IMR-90 (cell line): ENCODE results near the gene MEP1B. TPM values are rescaled to one million over a fixed set of nuclear protein-coding genes. Genes with fewer than 3 reads are reported as not detected.

Experiments used
- ATAC-seq: fragments of 200-7000 bp; cut with Tn5 transposase; 2 replicates; pipeline ENCODE4 v1.9.1; 2020; ENCODE audit warnings: low read depth, mild to moderate bottlenecking, moderate library complexity
- BruUV-seq: library from RNA; stranded (reverse); fragments of 400-500 nt; replicated peaks from 2 replicates; lab custom pipeline; 2021; lab: Mats Ljungman, UMichigan
- CTCF ChIA-PET: fragments of 300-600 bp; formaldehyde crosslinking; extraction: SDS; loops from one replicate; lab custom pipeline; 2021; ENCODE audit warnings: antibody characterized with exemption; lab: Yijun Ruan, JAX
- POLR2A ChIA-PET: fragments of 300-600 bp; sonication (Branson Sonifier 250); formaldehyde crosslinking; loops from one replicate; lab custom pipeline; 2022; ENCODE audit warnings: antibody characterized with exemption; ENCODE audit not compliant: unreplicated experiment; lab: Charles Lee
- DNase-seq: peaks from one replicate; pipeline ENCODE4 v3.0.0; 2013
- H2AFZ ChIP-seq: replicated peaks from 2 replicates; pipeline ENCODE3; 2013; ENCODE audit warnings: low read length, mild to moderate bottlenecking; ENCODE audit not compliant: poor library complexity
- H2AK5ac ChIP-seq: 2 replicates; pipeline ENCODE4 v1.6.1; 2013; ENCODE audit warnings: low read depth, low read length, inconsistent platforms
- H2AK9ac ChIP-seq: replicated peaks from 2 replicates; pipeline ENCODE3; 2013; ENCODE audit warnings: mild to moderate bottlenecking, low read depth, low read length, moderate library complexity; ENCODE audit not compliant: poor library complexity
- H2BK120ac ChIP-seq: 2 replicates; pipeline ENCODE4 v1.6.1; 2013; ENCODE audit warnings: low read depth, low read length, inconsistent platforms
- H2BK15ac ChIP-seq: 3 replicates; pipeline ENCODE4 v1.6.1; 2013; ENCODE audit warnings: low read depth, low read length, inconsistent platforms
- H2BK20ac ChIP-seq: 2 replicates; pipeline ENCODE4 v1.6.1; 2013; ENCODE audit warnings: low read depth, mild to moderate bottlenecking, inconsistent platforms, low read length, moderate library complexity
- H2BK5ac ChIP-seq: 2 replicates; pipeline ENCODE4 v1.6.1; 2013; ENCODE audit warnings: mild to moderate bottlenecking, low read depth, low read length, inconsistent platforms; ENCODE audit not compliant: poor library complexity, severe bottlenecking
- H3K14ac ChIP-seq: replicated peaks from 2 replicates; pipeline ENCODE4 v1.6.1; 2013; ENCODE audit warnings: low read depth, low read length, inconsistent platforms
- H3K18ac ChIP-seq: 2 replicates; pipeline ENCODE4 v1.6.1; 2013; ENCODE audit warnings: low read depth, low read length, control low read depth
- H3K23ac ChIP-seq: 2 replicates; pipeline ENCODE4 v1.6.1; 2013; ENCODE audit warnings: low read depth, low read length, inconsistent platforms
- H3K27ac ChIP-seq: 2 replicates; pipeline ENCODE4 v1.5.1; 2013; ENCODE audit warnings: mild to moderate bottlenecking, control low read depth, low read length; ENCODE audit not compliant: insufficient read depth
- H3K27me3 ChIP-seq: 2 replicates; pipeline ENCODE4 v1.6.1; 2013; ENCODE audit warnings: low read length; ENCODE audit not compliant: control insufficient read depth, insufficient read depth
- H3K36me3 ChIP-seq: 2 replicates; pipeline ENCODE4 v1.6.1; 2013; ENCODE audit warnings: low read length, mixed read lengths; ENCODE audit not compliant: control insufficient read depth, insufficient read depth
- H3K4ac ChIP-seq: 2 replicates; pipeline ENCODE4 v1.6.1; 2013; ENCODE audit warnings: low read depth, low read length, inconsistent platforms
- H3K4me1 ChIP-seq: 2 replicates; pipeline ENCODE4 v1.6.1; 2013; ENCODE audit warnings: low read length, mixed read lengths; ENCODE audit not compliant: control insufficient read depth, insufficient read depth
- H3K4me2 ChIP-seq: 2 replicates; pipeline ENCODE4 v1.6.1; 2013; ENCODE audit warnings: low read depth, mild to moderate bottlenecking, control low read depth, low read length, moderate library complexity
- H3K4me3 ChIP-seq: 2 replicates; pipeline ENCODE4 v1.5.1; 2013; ENCODE audit warnings: low read depth, mild to moderate bottlenecking, control low read depth, low read length, moderate library complexity; ENCODE audit not compliant: insufficient read depth
- H3K56ac ChIP-seq: 2 replicates; pipeline ENCODE4 v1.6.1; 2013; ENCODE audit warnings: low read length, inconsistent platforms; ENCODE audit not compliant: insufficient read depth; ENCODE audit errors: extremely low read depth
- H3K79me1 ChIP-seq, 2 experiments: 2 replicates each; pipeline ENCODE4 v1.6.1; 2013; ENCODE audit warnings: low read length in 2 of 2, inconsistent platforms in 1 of 2, low read depth in 1 of 2
- H3K9ac ChIP-seq: 2 replicates; pipeline ENCODE4 v1.6.1; 2013; ENCODE audit warnings: low read depth, low read length, control low read depth
- H3K9me1 ChIP-seq: 2 replicates; pipeline ENCODE4 v1.6.1; 2013; ENCODE audit warnings: low read length, inconsistent platforms; ENCODE audit not compliant: insufficient read depth
- H3K9me3 ChIP-seq: 2 replicates; pipeline ENCODE4 v1.6.1; 2013; ENCODE audit warnings: low read length; ENCODE audit not compliant: control insufficient read depth, insufficient read depth
- H4K20me1 ChIP-seq: 2 replicates; pipeline ENCODE4 v1.6.1; 2013; ENCODE audit warnings: low read length, inconsistent platforms; ENCODE audit not compliant: insufficient read depth
- H4K5ac ChIP-seq: 2 replicates; pipeline ENCODE4 v1.6.1; 2013; ENCODE audit warnings: mild to moderate bottlenecking, low read depth, low read length, control low read depth
- H4K8ac ChIP-seq, 2 experiments: 2 replicates each; pipeline ENCODE4 v1.6.1; 2013; ENCODE audit warnings: low read depth in 2 of 2, low read length in 2 of 2, control low read depth in 1 of 2, inconsistent platforms in 1 of 2
- H4K91ac ChIP-seq: 2 replicates; pipeline ENCODE4 v1.6.1; 2013; ENCODE audit warnings: low read depth, low read length, inconsistent platforms; ENCODE audit not compliant: insufficient read depth
- CEBPB ChIP-seq: IDR thresholded peaks from 2 replicates; pipeline ENCODE4 v1.6.1; 2012; ENCODE audit warnings: low read depth, low read length, improper control_type of control experiment
- MXI1 ChIP-seq: IDR thresholded peaks from 2 replicates; pipeline ENCODE4 v1.6.1; 2012; ENCODE audit warnings: low read depth, mild to moderate bottlenecking, low read length, moderate library complexity, borderline replicate concordance
- POLR2A ChIP-seq: IDR thresholded peaks from 2 replicates; pipeline ENCODE4 v1.6.1; 2012; ENCODE audit warnings: mild to moderate bottlenecking, low read depth, low read length
- WGBS, 2 experiments: methylation state at CpG; one replicate each; pipeline versions ENCODE4 v1.1.5 to v1.1.7; 2013; ENCODE audit warnings: missing lambda C conversion rate in 2 of 2; ENCODE audit not compliant: insufficient read length in 1 of 2; ENCODE audit errors: extremely low coverage in 2 of 2; 5-methylcytosine and 5-hydroxymethylcytosine counted together
- dilution Hi-C: fragments of 300-500 bp; cut with HindIII; formaldehyde crosslinking; loops from one replicate; pipeline ENCODE4 v1.14.3; 2018; ENCODE audit warnings: low sequenced_read_pairs; ENCODE audit not compliant: unreplicated experiment
- in situ Hi-C: fragments of 300-500 bp; cut with MboI; formaldehyde crosslinking; loops from 3 replicates; pipeline ENCODE4 v1.14.3; 2019; ENCODE audit warnings: low sequenced_read_pairs, inconsistent platforms, mixed read lengths
- intact Hi-C: fragments of 100-400 bp; cut with micrococcal nuclease; formaldehyde crosslinking; loops from 2 replicates; pipeline ENCODE4 v1.10.0; 2022
- polyA plus RNA-seq, 3 experiments: library from polyadenylated mRNA; depleted of rRNA; stranded (reverse); fragments of >200 nt; gene quantifications; 2 replicates each; pipeline ENCODE4 v1.2.3, GENCODE V29; 2012; ENCODE audit warnings: low replicate concordance in 1 of 3
- total RNA-seq: library from RNA; depleted of rRNA; stranded (reverse); fragments of >200 nt; gene quantifications from 2 replicates; pipeline ENCODE4 v1.2.3, GENCODE V29; 2012

The MEP1B gene
- total and polyA plus RNA-seq, 2 of the 4 experiments (the other 2 are of a cell fraction), result not detected

GRCh38 chr18:32262092-32262491 is 72.3 kb downstream of the MEP1B start:
- Histone ChIP-seq H3K4me1 (peaks cover 2% of the 10 kb centered on the region; the same call in 1 of the 2 replicates), H3K36me3 (no peaks in the 10 kb centered on the region), H4K5ac (no peak overlapping the region), H2BK15ac (no peak overlapping the region), H3K4me2 (no peak overlapping the region), H2AK9ac (no peak overlapping the region), H4K8ac (no peak overlapping the region), H3K27me3 (peaks cover under 1% of the 10 kb centered on the region), H3K9me3 (no peaks in the 10 kb centered on the region), H3K4me3 (no peak overlapping the region), H2AFZ (no peak overlapping the region), H4K91ac (no peak overlapping the region), H3K9me1 (no peaks in the 10 kb centered on the region), H3K79me1 (no peaks in the 10 kb centered on the region), H3K23ac (no peak overlapping the region), H4K20me1 (no peaks in the 10 kb centered on the region), H2BK5ac (no peak overlapping the region), H2BK20ac (no peak overlapping the region), H3K56ac (no peak overlapping the region), H3K14ac (no peak overlapping the region), H3K4ac (no peak overlapping the region), H3K9ac (no peak overlapping the region), H2BK120ac (no peak overlapping the region), H3K18ac (no peak overlapping the region), H3K27ac (no peak overlapping the region), H2AK5ac (no peak overlapping the region)
- dilution Hi-C loops (no loop called here), intact Hi-C loops (no loop called here), in situ Hi-C loops (no loop called here)
- no peak for TF ChIP-seq MXI1
- TF ChIP-seq CEBPB, result no peak
- no peak for TF ChIP-seq POLR2A
- CTCF ChIA-PET, result no interaction called here
- POLR2A ChIA-PET, result no interaction called here
- ATAC-seq (no peak), DNase-seq (no peak)
- no TSS peak for BruUV-seq
- WGBS, 2 experiments, result 60% methylated on average over 1 of the region's 1 CpG; no CpG with 5 or more reads in 1 of the 2 experiments
